Measurements from ENCODE around the gene TFDP3.

Gene TFDP3

DNA sequence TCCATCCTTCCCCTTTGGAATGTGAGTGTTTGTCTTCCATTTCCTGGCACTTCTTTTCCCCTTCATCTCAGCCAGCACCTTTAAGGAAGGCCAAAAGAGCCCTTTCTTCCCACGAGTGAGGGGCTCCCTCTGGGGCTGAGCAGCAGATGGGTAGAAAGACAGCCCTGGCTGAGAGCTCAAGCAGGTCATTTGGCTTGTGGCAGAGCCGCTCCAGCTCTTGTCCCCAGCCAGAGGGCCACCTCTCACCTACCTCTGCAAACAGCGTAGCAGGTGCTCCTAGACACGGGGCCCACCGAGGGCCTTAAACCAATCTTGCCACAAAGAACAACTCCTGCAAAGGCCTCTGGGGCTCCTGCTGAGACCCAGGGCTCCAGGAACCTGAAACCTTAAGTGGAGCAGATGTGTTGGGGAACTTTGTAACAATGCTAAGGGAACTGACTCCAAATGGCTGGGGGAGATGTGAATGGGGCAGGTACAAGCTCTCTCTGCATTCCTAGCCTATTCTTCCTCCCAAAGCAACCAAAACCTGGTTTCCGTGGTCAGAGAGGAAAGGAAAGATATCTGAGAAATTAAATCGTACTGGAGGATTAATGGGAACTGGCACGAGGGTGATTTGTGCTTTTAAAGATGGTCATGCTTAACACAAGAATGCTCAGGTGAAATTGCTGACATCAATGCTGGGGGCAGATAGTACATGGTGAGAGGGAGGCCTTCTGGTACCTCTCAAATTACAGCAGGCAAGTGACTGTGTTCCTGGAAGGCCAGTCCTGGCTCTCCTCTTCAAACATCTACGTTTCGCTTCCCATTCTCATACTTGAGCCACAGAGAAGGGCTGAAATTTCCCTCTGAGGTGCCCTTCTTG lies 27.0 kb downstream of the TFDP3 start:
- no peaks in the 10 kb centered on the region for H3K36me3 ChIP-seq (ENCODE audit: control insufficient read depth, insufficient read depth, low read length)
- 67 to 73% methylated on average over 8 to 10 of the region's 10 CpGs for WGBS, 2 experiments
- H3K9me3 ChIP-seq (ENCODE audit: control insufficient read depth, low read length), result no peaks in the 10 kb centered on the region
- no peak overlapping the region for H3K27ac ChIP-seq (ENCODE audit: insufficient read depth, low read depth, low read length, poor library complexity, severe bottlenecking)
- H3K27me3 ChIP-seq (ENCODE audit: control insufficient read depth, insufficient read depth, low read length, poor library complexity, severe bottlenecking), result no peaks in the 10 kb centered on the region
- peaks cover 4% of the 10 kb centered on the region for H3K4me1 ChIP-seq (ENCODE audit: control insufficient read depth, insufficient read depth, low read length)
- no peak overlapping the region for H3K4me3 ChIP-seq (ENCODE audit: insufficient read depth, low read depth, low read length)

- H3K4me1 ChIP-seq (ENCODE audit: control insufficient read depth, insufficient read depth, low read length), result peaks cover 4% of the 10 kb centered on the region
- no peak overlapping the region for H3K27ac ChIP-seq (ENCODE audit: insufficient read depth, low read depth, low read length, poor library complexity, severe bottlenecking)
- H3K27me3 ChIP-seq (ENCODE audit: control insufficient read depth, insufficient read depth, low read length, poor library complexity, severe bottlenecking), result no peaks in the 10 kb centered on the region
- H3K4me3 ChIP-seq (ENCODE audit: insufficient read depth, low read depth, low read length), result no peak overlapping the region
- H3K36me3 ChIP-seq (ENCODE audit: control insufficient read depth, insufficient read depth, low read length), result no peaks in the 10 kb centered on the region
- WGBS, 2 experiments, result 93% methylated on average over 7 to 8 of the region's 8 CpGs
- H3K9me3 ChIP-seq (ENCODE audit: control insufficient read depth, low read length), result no peaks in the 10 kb centered on the region
These were observed 29.0 kb downstream of the TFDP3 start for GRCh38 chrX:133189195-133189594.

GRCh38 chrX:133188631-133189030 lies 29.5 kb downstream of the TFDP3 start:
- 83% methylated on average over 2 to 3 of the region's 3 CpGs for WGBS, 2 experiments
- no peaks in the 10 kb centered on the region for H3K36me3 ChIP-seq (ENCODE audit: control insufficient read depth, insufficient read depth, low read length)
- H3K4me3 ChIP-seq (ENCODE audit: insufficient read depth, low read depth, low read length), result no peak overlapping the region
- H3K27ac ChIP-seq (ENCODE audit: insufficient read depth, low read depth, low read length, poor library complexity, severe bottlenecking), result no peak overlapping the region
- H3K9me3 ChIP-seq (ENCODE audit: control insufficient read depth, low read length), result no peaks in the 10 kb centered on the region
- no peaks in the 10 kb centered on the region for H3K27me3 ChIP-seq (ENCODE audit: control insufficient read depth, insufficient read depth, low read length, poor library complexity, severe bottlenecking)
- peaks cover 4% of the 10 kb centered on the region for H3K4me1 ChIP-seq (ENCODE audit: control insufficient read depth, insufficient read depth, low read length)

GRCh38 chrX:133185938-133186337 lies 32.2 kb downstream of the TFDP3 start:
- 89 to 99% methylated on average over 2 of the region's 2 CpGs for WGBS, 2 experiments
- H3K27ac ChIP-seq (ENCODE audit: insufficient read depth, low read depth, low read length, poor library complexity, severe bottlenecking), result no peak overlapping the region

GRCh38 chrX:133185119-133185518 lies 33.0 kb downstream of the TFDP3 start:
- Histone ChIP-seq H3K27ac (ENCODE audit: insufficient read depth, low read depth, low read length, poor library complexity, severe bottlenecking) (no peak overlapping the region), H3K36me3 (ENCODE audit: control insufficient read depth, insufficient read depth, low read length) (no peaks in the 10 kb centered on the region), H3K4me3 (ENCODE audit: insufficient read depth, low read depth, low read length) (no peak overlapping the region), H3K4me1 (ENCODE audit: control insufficient read depth, insufficient read depth, low read length) (no peaks in the 10 kb centered on the region), H3K27me3 (ENCODE audit: control insufficient read depth, insufficient read depth, low read length, poor library complexity, severe bottlenecking) (no peaks in the 10 kb centered on the region), H3K9me3 (ENCODE audit: control insufficient read depth, low read length) (no peaks in the 10 kb centered on the region)
- 89 to 100% methylated on average over 4 of the region's 4 CpGs for WGBS, 2 experiments

More at GRCh38 chrX:133185938-133186337, 32.2 kb downstream of the TFDP3 start:
- Histone ChIP-seq H3K36me3 (ENCODE audit: control insufficient read depth, insufficient read depth, low read length) (no peaks in the 10 kb centered on the region), H3K4me3 (ENCODE audit: insufficient read depth, low read depth, low read length) (no peak overlapping the region), H3K9me3 (ENCODE audit: control insufficient read depth, low read length) (no peaks in the 10 kb centered on the region), H3K27me3 (ENCODE audit: control insufficient read depth, insufficient read depth, low read length, poor library complexity, severe bottlenecking) (no peaks in the 10 kb centered on the region), H3K4me1 (ENCODE audit: control insufficient read depth, insufficient read depth, low read length) (no peaks in the 10 kb centered on the region)

DNA sequence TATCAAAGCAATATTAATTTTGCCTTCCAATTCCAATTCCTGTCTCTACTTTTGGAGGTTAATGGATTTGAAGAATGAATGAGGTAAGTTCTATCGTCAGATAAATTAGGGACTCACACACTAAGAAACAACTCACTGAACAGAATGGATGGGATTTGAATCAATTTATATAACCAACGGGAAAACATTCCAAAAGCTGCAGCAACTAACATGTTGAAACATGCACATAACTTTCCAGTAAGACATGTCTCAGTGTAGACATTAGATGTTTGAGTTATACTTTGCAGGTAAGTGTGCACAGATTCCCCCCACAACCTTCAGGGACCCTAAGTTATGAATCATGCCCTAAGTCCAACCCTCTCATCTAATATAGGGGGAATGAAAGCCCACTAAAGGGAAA lies 34.3 kb downstream of the TFDP3 start:
- WGBS, 2 experiments, result 100% methylated on average over 2 of the region's 2 CpGs; no CpG with 5 or more reads in 1 of the 2 experiments
- no peak overlapping the region for H3K4me3 ChIP-seq (ENCODE audit: insufficient read depth, low read depth, low read length)
- no peaks in the 10 kb centered on the region for H3K4me1 ChIP-seq (ENCODE audit: control insufficient read depth, insufficient read depth, low read length)
- no peak overlapping the region for H3K27ac ChIP-seq (ENCODE audit: insufficient read depth, low read depth, low read length, poor library complexity, severe bottlenecking)
- no peaks in the 10 kb centered on the region for H3K27me3 ChIP-seq (ENCODE audit: control insufficient read depth, insufficient read depth, low read length, poor library complexity, severe bottlenecking)
- H3K9me3 ChIP-seq (ENCODE audit: control insufficient read depth, low read length), result no peaks in the 10 kb centered on the region
- no peaks in the 10 kb centered on the region for H3K36me3 ChIP-seq (ENCODE audit: control insufficient read depth, insufficient read depth, low read length)

DNA sequence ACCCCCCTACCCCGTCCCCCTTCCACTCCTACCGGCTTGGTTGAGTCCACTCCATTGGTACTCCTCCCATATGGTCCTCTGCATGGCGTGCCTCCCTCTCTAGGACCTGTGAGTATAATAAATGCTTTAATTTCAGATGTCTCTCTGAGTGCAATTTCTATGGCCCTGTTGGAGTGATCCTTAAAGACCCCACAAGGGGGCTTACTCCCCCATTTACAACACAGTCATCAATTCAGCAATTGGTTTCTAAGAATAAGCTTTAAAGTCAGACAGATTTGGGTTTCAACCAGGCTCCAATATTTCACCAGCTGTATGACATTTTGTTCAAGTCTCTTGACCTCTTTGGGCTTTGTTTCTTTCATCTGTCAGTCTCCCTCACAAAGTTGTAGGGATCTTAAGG lies 38.7 kb downstream of the TFDP3 start:
- no CpG with 5 or more reads among the region's 3 CpGs for WGBS, 2 experiments
- Histone ChIP-seq H3K27ac (ENCODE audit: insufficient read depth, low read depth, low read length, poor library complexity, severe bottlenecking) (no peak overlapping the region), H3K9me3 (ENCODE audit: control insufficient read depth, low read length) (no peaks in the 10 kb centered on the region), H3K4me3 (ENCODE audit: insufficient read depth, low read depth, low read length) (no peak overlapping the region), H3K4me1 (ENCODE audit: control insufficient read depth, insufficient read depth, low read length) (no peaks in the 10 kb centered on the region), H3K36me3 (ENCODE audit: control insufficient read depth, insufficient read depth, low read length) (no peaks in the 10 kb centered on the region), H3K27me3 (ENCODE audit: control insufficient read depth, insufficient read depth, low read length, poor library complexity, severe bottlenecking) (no peaks in the 10 kb centered on the region)

GRCh38 chrX:133177202-133177601 lies 41.0 kb downstream of the TFDP3 start:
- no peaks in the 10 kb centered on the region for H3K36me3 ChIP-seq (ENCODE audit: control insufficient read depth, insufficient read depth, low read length)
- H3K4me3 ChIP-seq (ENCODE audit: insufficient read depth, low read depth, low read length), result no peak overlapping the region
- H3K4me1 ChIP-seq (ENCODE audit: control insufficient read depth, insufficient read depth, low read length), result no peaks in the 10 kb centered on the region
- WGBS, 2 experiments, result 99 to 100% methylated on average over 2 of the region's 2 CpGs
- H3K27ac ChIP-seq (ENCODE audit: insufficient read depth, low read depth, low read length, poor library complexity, severe bottlenecking), result no peak overlapping the region
- no peaks in the 10 kb centered on the region for H3K9me3 ChIP-seq (ENCODE audit: control insufficient read depth, low read length)
- no peaks in the 10 kb centered on the region for H3K27me3 ChIP-seq (ENCODE audit: control insufficient read depth, insufficient read depth, low read length, poor library complexity, severe bottlenecking)

GRCh38 chrX:133175605-133176004 lies 42.5 kb downstream of the TFDP3 start:
- no peaks in the 10 kb centered on the region for H3K4me1 ChIP-seq (ENCODE audit: control insufficient read depth, insufficient read depth, low read length)
- no peaks in the 10 kb centered on the region for H3K9me3 ChIP-seq (ENCODE audit: control insufficient read depth, low read length)
- H3K27me3 ChIP-seq (ENCODE audit: control insufficient read depth, insufficient read depth, low read length, poor library complexity, severe bottlenecking), result no peaks in the 10 kb centered on the region
- H3K27ac ChIP-seq (ENCODE audit: insufficient read depth, low read depth, low read length, poor library complexity, severe bottlenecking), result no peak overlapping the region
- H3K4me3 ChIP-seq (ENCODE audit: insufficient read depth, low read depth, low read length), result no peak overlapping the region
- 86 to 96% methylated on average over 2 of the region's 2 CpGs for WGBS, 2 experiments
- H3K36me3 ChIP-seq (ENCODE audit: control insufficient read depth, insufficient read depth, low read length), result no peaks in the 10 kb centered on the region

DNA sequence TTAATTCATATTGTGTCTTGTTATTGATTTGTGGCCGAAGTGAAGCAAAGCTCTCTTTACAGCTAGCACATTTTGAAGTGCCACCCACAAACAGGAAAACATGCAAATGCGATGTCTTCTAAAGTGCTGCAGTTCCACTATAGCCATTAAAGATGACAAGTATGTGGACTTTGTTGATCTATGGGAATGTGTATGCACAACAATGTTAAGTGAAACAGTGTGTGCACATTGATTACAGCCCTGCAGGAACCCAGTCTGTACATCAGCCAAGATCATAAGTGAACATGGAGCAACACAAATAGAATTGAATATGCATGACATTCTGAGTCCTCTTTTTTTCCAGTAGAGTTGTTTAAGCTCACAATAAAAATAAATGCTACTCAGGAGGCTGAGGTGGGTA lies 43.0 kb downstream of the TFDP3 start:
- Histone ChIP-seq H3K27me3 (ENCODE audit: control insufficient read depth, insufficient read depth, low read length, poor library complexity, severe bottlenecking) (no peaks in the 10 kb centered on the region), H3K27ac (ENCODE audit: insufficient read depth, low read depth, low read length, poor library complexity, severe bottlenecking) (no peak overlapping the region), H3K4me1 (ENCODE audit: control insufficient read depth, insufficient read depth, low read length) (no peaks in the 10 kb centered on the region), H3K9me3 (ENCODE audit: control insufficient read depth, low read length) (no peaks in the 10 kb centered on the region), H3K36me3 (ENCODE audit: control insufficient read depth, insufficient read depth, low read length) (no peaks in the 10 kb centered on the region), H3K4me3 (ENCODE audit: insufficient read depth, low read depth, low read length) (no peak overlapping the region)
- 100% methylated on average over 2 of the region's 2 CpGs for WGBS, 2 experiments
